ENCODE measurements around the gene COL23A1. TPM values are rescaled to one million over a fixed set of nuclear protein-coding genes. Genes with fewer than 3 reads are reported as not detected.

COL23A1 gene
- polyA plus RNA-seq, 2 of the 4 experiments (the other 2 are of a cell fraction) = not detected

GRCh38 chr5:178530526-178530925 lies 59.7 kb downstream of the COL23A1 start:
- no peaks in the 10 kb centered on the region for H3K4me1 ChIP-seq
- ChIA-PET CTCF (no interaction called here), POLR2A (no interaction called here)
- H3K9me3 ChIP-seq = peaks cover 4% of the 10 kb centered on the region; the same call in 2 of the 3 replicates
- FAIRE-seq = no peak
- DNase-seq (ENCODE audit: low read depth in 1 of 2, low spot score in 1 of 2) = no peak
- ATAC-seq = no peak
- no peak for TF ChIP-seq MAZ (IDR thresholded peaks at IDR 0.05; ENCODE audit: borderline replicate concordance, low read depth, low read length)
- TF ChIP-seq MYC (IDR thresholded peaks at IDR 0.05; ENCODE audit: borderline replicate concordance, low read length) = no peak
- no peak for TF ChIP-seq BCL3 (IDR thresholded peaks at IDR 0.05)
- no peak for TF ChIP-seq NR3C1 (IDR thresholded peaks at IDR 0.05)
- TF ChIP-seq HDAC2 (IDR thresholded peaks at IDR 0.05) = no peak
- no peak for TF ChIP-seq CTCF (IDR thresholded peaks at IDR 0.05)
- TF ChIP-seq FOSB (CRISPR knock-in tag; IDR thresholded peaks at IDR 0.05) = no peak
- H3K4me2 ChIP-seq = no peak overlapping the region
- H3K4me3 ChIP-seq = no peak overlapping the region
- H3K27ac ChIP-seq = no peak overlapping the region
- WGBS (ENCODE audit: missing lambda C conversion rate) = 54% methylated on average over 7 of the region's 7 CpGs

- ATAC-seq = no peak
- H3K27ac ChIP-seq = no peak overlapping the region
- no peak overlapping the region for H3K4me2 ChIP-seq
- ChIA-PET POLR2A (no interaction called here), CTCF (no interaction called here)
- FAIRE-seq = no peak
- WGBS (ENCODE audit: missing lambda C conversion rate) = 51% methylated on average over 11 of the region's 11 CpGs
- no peak for TF ChIP-seq EHF (CRISPR knock-in tag; IDR thresholded peaks at IDR 0.05)
- TF ChIP-seq FOXS1 (CRISPR knock-in tag; IDR thresholded peaks at IDR 0.05) = no peak
- no peak for TF ChIP-seq JUN (IDR thresholded peaks at IDR 0.05)
- TF ChIP-seq, protein P1, sequence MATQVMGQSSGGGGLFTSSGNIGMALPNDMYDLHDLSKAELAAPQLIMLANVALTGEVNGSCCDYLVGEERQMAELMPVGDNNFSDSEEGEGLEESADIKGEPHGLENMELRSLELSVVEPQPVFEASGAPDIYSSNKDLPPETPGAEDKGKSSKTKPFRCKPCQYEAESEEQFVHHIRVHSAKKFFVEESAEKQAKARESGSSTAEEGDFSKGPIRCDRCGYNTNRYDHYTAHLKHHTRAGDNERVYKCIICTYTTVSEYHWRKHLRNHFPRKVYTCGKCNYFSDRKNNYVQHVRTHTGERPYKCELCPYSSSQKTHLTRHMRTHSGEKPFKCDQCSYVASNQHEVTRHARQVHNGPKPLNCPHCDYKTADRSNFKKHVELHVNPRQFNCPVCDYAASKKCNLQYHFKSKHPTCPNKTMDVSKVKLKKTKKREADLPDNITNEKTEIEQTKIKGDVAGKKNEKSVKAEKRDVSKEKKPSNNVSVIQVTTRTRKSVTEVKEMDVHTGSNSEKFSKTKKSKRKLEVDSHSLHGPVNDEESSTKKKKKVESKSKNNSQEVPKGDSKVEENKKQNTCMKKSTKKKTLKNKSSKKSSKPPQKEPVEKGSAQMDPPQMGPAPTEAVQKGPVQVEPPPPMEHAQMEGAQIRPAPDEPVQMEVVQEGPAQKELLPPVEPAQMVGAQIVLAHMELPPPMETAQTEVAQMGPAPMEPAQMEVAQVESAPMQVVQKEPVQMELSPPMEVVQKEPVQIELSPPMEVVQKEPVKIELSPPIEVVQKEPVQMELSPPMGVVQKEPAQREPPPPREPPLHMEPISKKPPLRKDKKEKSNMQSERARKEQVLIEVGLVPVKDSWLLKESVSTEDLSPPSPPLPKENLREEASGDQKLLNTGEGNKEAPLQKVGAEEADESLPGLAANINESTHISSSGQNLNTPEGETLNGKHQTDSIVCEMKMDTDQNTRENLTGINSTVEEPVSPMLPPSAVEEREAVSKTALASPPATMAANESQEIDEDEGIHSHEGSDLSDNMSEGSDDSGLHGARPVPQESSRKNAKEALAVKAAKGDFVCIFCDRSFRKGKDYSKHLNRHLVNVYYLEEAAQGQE (IDR thresholded peaks at IDR 0.05) = no peak
- TF ChIP-seq USF2 (IDR thresholded peaks at IDR 0.05) = no peak
- no peak for TF ChIP-seq BCL3 (IDR thresholded peaks at IDR 0.05)
- no peak for TF ChIP-seq CEBPB (IDR thresholded peaks at IDR 0.05)
- no peak for TF ChIP-seq TP53 (CRISPR knock-in tag; IDR thresholded peaks at IDR 0.05)
- TF ChIP-seq SMC3 (IDR thresholded peaks at IDR 0.05) = no peak
- TF ChIP-seq HMGXB4 (CRISPR knock-in tag; IDR thresholded peaks at IDR 0.05; ENCODE audit: borderline replicate concordance) = no peak
- no peak for TF ChIP-seq ESRRA (IDR thresholded peaks at IDR 0.05; ENCODE audit: borderline replicate concordance, low read length)
- TF ChIP-seq, protein P2, sequence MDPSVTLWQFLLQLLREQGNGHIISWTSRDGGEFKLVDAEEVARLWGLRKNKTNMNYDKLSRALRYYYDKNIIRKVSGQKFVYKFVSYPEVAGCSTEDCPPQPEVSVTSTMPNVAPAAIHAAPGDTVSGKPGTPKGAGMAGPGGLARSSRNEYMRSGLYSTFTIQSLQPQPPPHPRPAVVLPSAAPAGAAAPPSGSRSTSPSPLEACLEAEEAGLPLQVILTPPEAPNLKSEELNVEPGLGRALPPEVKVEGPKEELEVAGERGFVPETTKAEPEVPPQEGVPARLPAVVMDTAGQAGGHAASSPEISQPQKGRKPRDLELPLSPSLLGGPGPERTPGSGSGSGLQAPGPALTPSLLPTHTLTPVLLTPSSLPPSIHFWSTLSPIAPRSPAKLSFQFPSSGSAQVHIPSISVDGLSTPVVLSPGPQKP (IDR thresholded peaks at IDR 0.05; ENCODE audit: low read depth, low read length) = no peak
- TF ChIP-seq TFCP2L1 (CRISPR knock-in tag; IDR thresholded peaks at IDR 0.05) = no peak
- TF ChIP-seq FOSL2 (IDR thresholded peaks at IDR 0.05) = no peak
- no peak for TF ChIP-seq FOSL2 (CRISPR knock-in tag; IDR thresholded peaks at IDR 0.05)
- DNase-seq (ENCODE audit: low read depth in 1 of 2, low spot score in 1 of 2) = no peak
- H3K4me3 ChIP-seq = no peak overlapping the region
- H3K4me1 ChIP-seq = no peaks in the 10 kb centered on the region
- peaks cover 4% of the 10 kb centered on the region; the same call in 1 of the 3 replicates for H3K9me3 ChIP-seq
Measured at GRCh38 chr5:178529080-178529479, 61.1 kb downstream of the COL23A1 start.

Measured in A549 (cell line).